Effector memory CD8-positive, alpha-beta T cell (primary cell): ENCODE data around the gene COG4.

Source experiments
- ATAC-seq: fragments of 150-1000 bp; cut with Tn5 transposase; replicated peaks from 2 replicates; pipeline ENCODE4 v1.10.0; 2021; ENCODE audit warnings: mild to moderate bottlenecking, moderate library complexity
- DNase-seq, 3 experiments: peaks; one replicate each; pipeline ENCODE4 v3.0.0; 2021
- H3K27ac Mint-ChIP-seq, 2 donors: one replicate each; pipeline ENCODE4 v1.8.0; 2022; ENCODE audit warnings: mild to moderate bottlenecking in 2 of 2, mixed read lengths in 2 of 2, moderate library complexity in 2 of 2
- H3K27me3 Mint-ChIP-seq, 2 donors: one replicate each; pipeline ENCODE4 v1.8.0; 2022; ENCODE audit warnings: mixed read lengths in 2 of 2
- H3K36me3 Mint-ChIP-seq: one replicate; pipeline ENCODE4 v1.8.0; 2022; ENCODE audit warnings: mild to moderate bottlenecking, moderate library complexity, mixed read lengths; ENCODE audit not compliant: insufficient read depth
- H3K4me1 Mint-ChIP-seq, 2 donors: one replicate each; pipeline ENCODE4 v1.8.0; 2022; ENCODE audit warnings: low read depth in 2 of 2, mixed read lengths in 2 of 2
- H3K4me3 Mint-ChIP-seq, 2 donors: one replicate each; pipeline ENCODE4 v1.8.0; 2022; ENCODE audit warnings: mild to moderate bottlenecking in 2 of 2, mixed read lengths in 2 of 2, moderate library complexity in 2 of 2
- H3K9me3 Mint-ChIP-seq, 2 donors: one replicate each; pipeline ENCODE4 v1.8.0; 2022; ENCODE audit warnings: mixed read lengths in 2 of 2

Gene COG4

GRCh38 chr16:70483426-70483825 is 39.9 kb downstream of the COG4 start:
- Mint-ChIP-seq H3K36me3 (peaks cover 23% of the 10 kb centered on the region), H3K27ac (peak overlapping the region in 1 of 2 donors; percentile 57), H3K27me3 (no peaks in the 10 kb centered on the region), H3K9me3 (no peaks in the 10 kb centered on the region), H3K4me3 (no peak overlapping the region), H3K4me1 (peaks cover under 1 to 5% of the 10 kb centered on the region in 2 donors)
- DNase-seq (no peak), ATAC-seq (no peak)

DNA sequence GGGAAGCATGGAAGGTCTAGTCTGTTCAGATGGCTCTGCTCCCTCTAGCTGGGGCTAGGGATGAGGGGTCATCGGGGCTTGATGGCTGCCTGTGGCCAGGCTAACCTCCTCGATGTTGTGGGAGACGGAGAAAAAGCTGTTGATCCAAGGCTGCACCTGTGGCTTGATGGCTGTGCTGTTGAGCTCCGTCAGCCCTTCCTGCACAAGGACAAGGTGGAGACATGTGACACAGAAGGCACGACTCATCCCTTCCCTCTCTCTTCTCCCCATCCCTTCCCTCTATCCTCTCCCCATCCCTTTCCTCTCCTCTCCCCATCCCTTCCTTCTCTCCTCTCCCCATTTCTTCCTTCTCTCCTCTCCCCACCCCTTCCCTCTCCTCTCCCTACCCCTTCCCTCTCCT is 40.7 kb downstream of the COG4 start:
- H3K27ac Mint-ChIP-seq: peak overlapping the region; percentile 13 to 49
- ATAC-seq: no peak
- H3K4me3 Mint-ChIP-seq: no peak overlapping the region
- H3K4me1 Mint-ChIP-seq: peaks cover 7 to 11% of the 10 kb centered on the region in 2 donors
- H3K36me3 Mint-ChIP-seq: peaks cover 19% of the 10 kb centered on the region
- H3K27me3 Mint-ChIP-seq: no peaks in the 10 kb centered on the region
- no peaks in the 10 kb centered on the region for H3K9me3 Mint-ChIP-seq
- DNase-seq: no peak

DNA sequence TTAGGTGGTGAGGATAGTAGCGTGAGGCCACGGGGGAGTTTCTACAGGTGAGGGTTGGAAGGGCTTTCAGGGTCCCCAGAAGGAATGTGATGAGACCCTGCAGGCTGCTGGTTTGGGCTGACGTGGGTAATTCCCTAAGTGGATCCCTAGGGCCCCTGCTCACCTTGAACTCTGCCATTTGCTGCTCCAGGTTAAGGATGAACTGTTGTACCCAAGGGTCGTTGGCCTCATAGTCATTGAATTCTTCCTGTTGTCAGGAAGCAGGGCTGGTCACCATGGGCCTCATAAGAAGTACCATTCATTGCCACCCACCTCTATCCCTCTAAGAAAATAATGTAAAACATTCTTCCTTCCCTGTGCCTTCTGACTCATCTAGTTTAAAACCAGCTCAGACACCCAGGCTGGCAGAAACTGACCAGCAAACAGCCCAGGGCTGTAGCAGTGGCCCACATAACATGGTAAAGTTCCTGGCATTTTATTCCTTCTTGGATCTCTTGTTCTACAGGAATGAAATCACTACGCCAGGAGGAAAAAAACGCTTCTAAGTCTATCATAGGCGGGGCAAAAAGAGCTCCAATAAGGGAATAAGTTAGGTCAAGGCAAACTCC is 41.3 kb downstream of the COG4 start:
- no peaks in the 10 kb centered on the region for H3K27me3 Mint-ChIP-seq
- H3K36me3 Mint-ChIP-seq: peaks cover 24% of the 10 kb centered on the region
- peaks cover 7 to 11% of the 10 kb centered on the region in 2 donors for H3K4me1 Mint-ChIP-seq
- ATAC-seq (no peak), DNase-seq (no peak)
- peak overlapping the region; percentile 13 to 49 for H3K27ac Mint-ChIP-seq
- no peaks in the 10 kb centered on the region for H3K9me3 Mint-ChIP-seq
- no peak overlapping the region for H3K4me3 Mint-ChIP-seq

GRCh38 chr16:70480127-70481105 is 42.9 kb downstream of the COG4 start:
- H3K27ac Mint-ChIP-seq: no peak overlapping the region
- ATAC-seq: no peak

GRCh38 chr16:70478912-70479341 is 44.4 kb downstream of the COG4 start:
- H3K4me1 Mint-ChIP-seq: peaks cover 7 to 11% of the 10 kb centered on the region in 2 donors
- peak overlapping the region; percentile 71 to 89 for H3K27ac Mint-ChIP-seq
- peaks cover 16% of the 10 kb centered on the region for H3K36me3 Mint-ChIP-seq
- no peak overlapping the region for H3K4me3 Mint-ChIP-seq
- ATAC-seq (no peak), DNase-seq (no peak)
- no peaks in the 10 kb centered on the region for H3K27me3 Mint-ChIP-seq
- no peaks in the 10 kb centered on the region for H3K9me3 Mint-ChIP-seq

More at GRCh38 chr16:70480127-70481105, 42.9 kb downstream of the COG4 start:
- Mint-ChIP-seq H3K4me3 (no peak overlapping the region), H3K36me3 (peaks cover 14% of the 10 kb centered on the region), H3K27me3 (no peaks in the 10 kb centered on the region), H3K9me3 (no peaks in the 10 kb centered on the region), H3K4me1 (peaks cover 7 to 11% of the 10 kb centered on the region in 2 donors)
- no peak for DNase-seq

DNA sequence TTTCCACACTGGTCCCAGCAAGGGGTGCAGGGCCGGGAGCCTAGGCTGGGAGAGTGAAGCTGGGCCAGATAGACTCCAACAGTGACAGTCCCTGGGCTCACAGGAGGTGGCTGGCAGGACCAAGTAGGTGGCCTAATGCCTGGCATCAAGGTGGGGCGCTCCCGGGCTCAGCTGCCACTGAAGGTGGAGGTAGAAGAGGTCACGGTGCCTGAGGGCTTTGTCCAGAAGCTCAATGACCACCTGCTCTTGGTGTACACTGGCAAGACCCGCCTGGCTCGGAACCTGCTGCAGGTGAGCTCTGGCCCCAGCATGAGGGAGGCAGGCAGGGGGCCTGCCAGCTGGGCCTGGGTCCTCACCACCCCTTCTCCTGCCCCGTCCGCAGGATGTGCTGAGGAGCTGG is 45.2 kb downstream of the COG4 start:
- no peak for DNase-seq
- H3K4me3 Mint-ChIP-seq: no peak overlapping the region
- no peak for ATAC-seq
- peak overlapping the region; percentile 71 to 89 for H3K27ac Mint-ChIP-seq
- H3K36me3 Mint-ChIP-seq: peaks cover 14% of the 10 kb centered on the region
- no peaks in the 10 kb centered on the region for H3K27me3 Mint-ChIP-seq
- no peaks in the 10 kb centered on the region for H3K9me3 Mint-ChIP-seq
- H3K4me1 Mint-ChIP-seq: peaks cover 7 to 11% of the 10 kb centered on the region in 2 donors

GRCh38 chr16:70476272-70477020 is 46.9 kb downstream of the COG4 start:
- DNase-seq (no peak), ATAC-seq (no peak)
- no peaks in the 10 kb centered on the region for H3K9me3 Mint-ChIP-seq
- H3K4me3 Mint-ChIP-seq: no peak overlapping the region
- H3K4me1 Mint-ChIP-seq: peaks cover 7 to 11% of the 10 kb centered on the region in 2 donors
- no peaks in the 10 kb centered on the region for H3K27me3 Mint-ChIP-seq
- peak overlapping the region; percentile 49 to 67 for H3K27ac Mint-ChIP-seq
- H3K36me3 Mint-ChIP-seq: peaks cover 11% of the 10 kb centered on the region

DNA sequence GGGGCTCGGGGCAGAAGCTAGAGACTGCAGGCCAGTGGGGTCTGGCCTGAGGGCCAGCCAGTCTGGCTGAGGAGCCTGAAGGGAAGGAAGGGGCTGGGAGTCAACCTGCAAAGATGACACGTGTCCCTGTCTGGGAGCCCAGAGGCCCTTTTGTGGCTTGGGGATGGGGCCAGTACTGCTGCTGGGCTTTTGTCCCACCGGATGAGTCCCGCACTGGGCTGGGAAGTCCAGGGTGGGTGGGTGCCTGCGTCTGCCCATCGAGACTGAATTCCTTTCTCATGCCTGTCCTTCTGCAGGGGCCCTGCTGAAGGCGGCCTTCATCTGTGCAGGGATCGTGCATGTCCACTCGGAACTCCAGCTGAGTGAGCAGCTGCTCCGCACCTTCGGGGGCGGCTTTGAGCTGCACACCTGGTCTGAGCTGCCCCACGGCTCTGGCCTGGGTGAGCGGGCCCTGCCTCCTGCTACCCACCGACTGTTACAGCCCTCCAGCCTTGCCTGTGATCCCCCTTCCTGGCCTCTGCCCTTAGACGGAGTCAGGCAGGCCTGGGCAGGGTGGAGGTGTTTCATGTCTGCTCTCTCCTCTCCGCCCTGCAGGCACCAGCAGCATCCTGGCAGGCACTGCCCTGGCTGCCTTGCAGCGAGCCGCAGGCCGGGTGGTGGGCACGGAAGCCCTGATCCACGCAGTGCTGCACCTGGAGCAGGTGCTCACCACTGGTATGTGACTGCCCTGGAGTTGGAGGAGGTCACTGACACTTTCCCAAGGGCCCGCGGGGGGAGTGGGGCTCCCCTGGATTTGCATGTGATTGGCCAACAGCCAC is 48.1 kb downstream of the COG4 start:
- Mint-ChIP-seq H3K4me3 (no peak overlapping the region), H3K27ac (peak overlapping the region in 1 of 2 donors; percentile 67), H3K36me3 (peaks cover 10% of the 10 kb centered on the region), H3K27me3 (no peaks in the 10 kb centered on the region), H3K9me3 (no peaks in the 10 kb centered on the region), H3K4me1 (peaks cover 7 to 15% of the 10 kb centered on the region in 2 donors)
- DNase-seq (no peak), ATAC-seq (no peak)

DNA sequence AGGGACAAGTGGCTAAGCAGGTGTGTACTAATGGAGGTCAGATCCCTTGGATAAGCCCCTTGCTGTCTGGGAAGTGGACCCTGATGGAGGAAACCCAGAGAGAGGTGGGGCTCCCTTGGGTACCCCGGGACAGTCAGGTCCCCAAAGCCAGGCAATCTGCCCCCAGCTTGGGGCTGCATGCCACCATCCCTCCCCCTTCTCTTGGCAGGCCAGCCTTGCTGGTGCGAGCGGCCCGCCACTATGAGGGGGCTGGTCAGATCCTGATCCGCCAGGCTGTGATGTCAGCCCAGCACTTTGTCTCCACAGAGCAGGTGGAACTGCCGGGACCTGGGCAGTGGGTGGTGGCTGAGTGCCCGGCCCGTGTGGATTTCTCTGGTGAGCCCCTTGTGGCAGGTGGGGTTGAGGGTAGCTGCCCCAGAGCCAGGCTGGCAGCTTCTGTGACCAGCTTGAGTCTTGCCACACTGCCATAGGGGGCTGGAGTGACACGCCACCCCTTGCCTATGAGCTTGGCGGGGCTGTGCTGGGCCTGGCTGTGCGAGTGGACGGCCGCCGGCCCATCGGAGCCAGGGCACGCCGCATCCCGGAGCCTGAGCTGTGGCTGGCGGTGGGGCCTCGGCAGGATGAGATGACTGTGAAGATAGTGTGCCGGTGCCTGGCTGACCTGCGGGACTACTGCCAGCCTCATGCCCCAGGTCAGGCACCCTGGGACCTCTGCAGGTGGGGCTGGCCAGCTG is 48.9 kb downstream of the COG4 start:
- Mint-ChIP-seq H3K27ac (no peak overlapping the region), H3K4me1 (peaks cover 7 to 15% of the 10 kb centered on the region in 2 donors), H3K4me3 (no peak overlapping the region), H3K9me3 (no peaks in the 10 kb centered on the region), H3K27me3 (no peaks in the 10 kb centered on the region), H3K36me3 (peaks cover 10% of the 10 kb centered on the region)
- ATAC-seq: no peak
- DNase-seq: no peak

DNA sequence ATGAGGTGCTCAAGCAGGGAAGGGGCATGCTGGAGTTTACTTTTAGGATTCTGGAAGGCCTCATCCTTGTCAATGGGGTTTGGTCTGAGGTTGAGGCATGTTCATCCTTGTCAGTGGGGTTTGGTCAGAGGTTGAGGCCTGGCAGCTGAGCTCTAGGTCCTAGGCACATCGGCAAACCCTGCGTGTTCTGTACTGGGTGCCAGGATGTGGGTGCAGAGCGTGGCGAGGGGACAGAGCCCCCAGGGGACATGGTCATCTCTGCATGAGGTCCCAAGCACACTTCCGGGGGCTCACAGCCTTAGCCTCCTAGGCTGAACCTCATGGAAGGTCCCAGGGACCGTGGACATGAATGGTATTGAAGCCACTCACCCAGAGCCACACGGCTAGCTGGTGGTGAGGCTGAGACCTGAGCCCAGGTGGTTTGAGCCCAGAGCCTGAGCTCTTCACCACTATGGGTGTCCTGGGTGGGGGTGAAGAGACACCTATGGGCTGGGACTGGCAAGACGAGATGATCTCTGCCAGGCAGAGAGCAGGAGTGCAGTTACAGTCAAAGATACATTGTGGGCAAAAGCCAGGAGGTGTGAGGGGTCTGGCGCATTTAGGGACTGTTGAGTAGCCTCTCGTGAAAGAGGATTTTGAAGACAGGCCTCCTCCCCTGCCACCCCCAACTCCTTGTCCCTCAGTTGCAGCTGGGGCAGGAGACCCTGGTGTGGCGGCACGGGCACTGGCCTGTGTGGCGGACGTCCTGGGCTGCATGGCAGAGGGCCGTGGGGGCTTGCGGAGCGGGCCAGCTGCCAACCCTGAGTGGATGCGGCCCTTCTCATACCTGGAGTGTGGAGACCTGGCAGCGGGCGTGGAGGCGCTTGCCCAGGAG is 49.7 kb downstream of the COG4 start:
- peak overlapping the region in 1 of 2 donors; percentile 35 for H3K27ac Mint-ChIP-seq
- H3K9me3 Mint-ChIP-seq: no peaks in the 10 kb centered on the region
- DNase-seq (no peak), ATAC-seq (no peak)
- peaks cover 7 to 13% of the 10 kb centered on the region in 2 donors for H3K4me1 Mint-ChIP-seq
- no peaks in the 10 kb centered on the region for H3K27me3 Mint-ChIP-seq
- peaks cover 10% of the 10 kb centered on the region for H3K36me3 Mint-ChIP-seq
- H3K4me3 Mint-ChIP-seq: no peak overlapping the region

- ATAC-seq (no peak), DNase-seq (no peak)
- Mint-ChIP-seq H3K27ac (no peak overlapping the region), H3K4me1 (peaks cover 1 to 6% of the 10 kb centered on the region in 2 donors), H3K9me3 (no peaks in the 10 kb centered on the region), H3K27me3 (no peaks in the 10 kb centered on the region), H3K36me3 (peaks cover 10% of the 10 kb centered on the region), H3K4me3 (no peak overlapping the region)
Observed at GRCh38 chr16:70472786-70473433, 50.4 kb downstream of the COG4 start.
